Astrocyte of the cerebellum (primary cell): Measurements from ENCODE around the gene TMTC1.

Experiments used
- DNase-seq: peaks from one replicate; pipeline ENCODE4 v3.0.0-alpha.2; 2011; ENCODE audit warnings: low read depth
- H3K4me3 ChIP-seq: 2 replicates; pipeline ENCODE4 v1.5.1; 2011; ENCODE audit warnings: mild to moderate bottlenecking, low read depth, low read length, moderate library complexity
- in situ Hi-C: cut with HindIII; loops from 2 replicates; pipeline ENCODE4 v1.10.0; 2017; ENCODE audit warnings: low sequenced_read_pairs
- TF ChIP-seq, protein P1 (sequence below): IDR thresholded peaks from 2 replicates; pipeline ENCODE4 v1.5.1; 2012; ENCODE audit warnings: low read length, low read depth, moderate library complexity, mild to moderate bottlenecking; ENCODE audit errors: missing control alignments

Gene TMTC1

DNA sequence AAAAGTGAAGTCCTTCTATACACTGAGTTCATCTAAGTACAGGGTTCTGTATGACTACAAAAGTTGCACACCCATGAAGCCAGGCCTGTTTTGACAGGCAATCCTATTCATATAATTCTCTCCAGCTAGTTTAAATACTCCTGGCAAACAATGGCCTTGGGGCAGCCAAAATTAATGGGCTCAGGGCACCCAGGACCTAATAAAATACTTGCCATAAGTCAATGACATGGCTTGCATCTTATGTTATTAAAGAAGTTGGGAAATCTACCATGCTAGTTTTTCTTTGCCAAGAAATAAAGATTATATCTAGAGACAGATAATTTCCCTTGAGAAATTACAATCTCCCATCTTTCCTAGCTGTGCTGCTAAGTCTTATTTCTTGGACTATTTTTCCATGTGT is 11.1 kb upstream of the TMTC1 start:
- no peak for DNase-seq
- in situ Hi-C loops = no loop called here
- TF ChIP-seq, protein P1, sequence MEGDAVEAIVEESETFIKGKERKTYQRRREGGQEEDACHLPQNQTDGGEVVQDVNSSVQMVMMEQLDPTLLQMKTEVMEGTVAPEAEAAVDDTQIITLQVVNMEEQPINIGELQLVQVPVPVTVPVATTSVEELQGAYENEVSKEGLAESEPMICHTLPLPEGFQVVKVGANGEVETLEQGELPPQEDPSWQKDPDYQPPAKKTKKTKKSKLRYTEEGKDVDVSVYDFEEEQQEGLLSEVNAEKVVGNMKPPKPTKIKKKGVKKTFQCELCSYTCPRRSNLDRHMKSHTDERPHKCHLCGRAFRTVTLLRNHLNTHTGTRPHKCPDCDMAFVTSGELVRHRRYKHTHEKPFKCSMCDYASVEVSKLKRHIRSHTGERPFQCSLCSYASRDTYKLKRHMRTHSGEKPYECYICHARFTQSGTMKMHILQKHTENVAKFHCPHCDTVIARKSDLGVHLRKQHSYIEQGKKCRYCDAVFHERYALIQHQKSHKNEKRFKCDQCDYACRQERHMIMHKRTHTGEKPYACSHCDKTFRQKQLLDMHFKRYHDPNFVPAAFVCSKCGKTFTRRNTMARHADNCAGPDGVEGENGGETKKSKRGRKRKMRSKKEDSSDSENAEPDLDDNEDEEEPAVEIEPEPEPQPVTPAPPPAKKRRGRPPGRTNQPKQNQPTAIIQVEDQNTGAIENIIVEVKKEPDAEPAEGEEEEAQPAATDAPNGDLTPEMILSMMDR = no peak
- H3K4me3 ChIP-seq = no peak overlapping the region

DNA sequence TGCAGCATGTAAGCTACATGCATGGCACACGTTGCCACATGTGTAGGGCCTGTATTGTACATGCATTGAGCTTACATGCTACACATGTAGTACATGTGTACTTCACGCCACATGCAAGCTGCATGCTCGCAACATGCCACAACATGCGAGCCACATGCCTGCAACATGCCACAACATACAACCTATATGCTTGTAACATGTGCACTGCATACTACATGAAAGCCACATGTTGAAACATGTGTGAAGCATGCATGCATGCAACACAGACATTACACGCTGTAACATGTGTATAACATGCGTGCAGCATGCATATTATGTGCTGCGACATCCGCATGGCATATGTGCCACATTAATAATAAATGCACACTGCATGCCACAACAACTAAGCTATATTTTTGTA is 9.1 kb upstream of the TMTC1 start:
- in situ Hi-C loops = no loop called here
- H3K4me3 ChIP-seq = no peak overlapping the region
- TF ChIP-seq, protein P1 = no peak
- DNase-seq = no peak

DNA sequence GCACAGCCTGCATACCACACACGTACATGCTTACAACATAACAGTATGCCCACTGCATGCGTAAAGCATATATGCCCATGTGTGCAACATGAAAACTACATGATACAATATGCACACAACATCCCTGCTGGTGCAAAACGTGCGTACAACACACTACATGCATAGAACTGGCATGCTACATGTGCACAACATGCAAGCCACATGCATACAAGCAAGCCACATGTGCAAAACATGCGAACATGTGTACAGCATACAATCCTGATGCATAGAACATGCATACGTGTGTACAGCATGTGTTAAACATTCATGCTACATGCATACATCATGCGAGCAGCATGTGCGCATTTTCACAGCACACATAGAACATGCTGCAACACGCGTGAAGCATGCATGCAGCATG is 8.4 kb upstream of the TMTC1 start:
- no peak overlapping the region for H3K4me3 ChIP-seq
- in situ Hi-C loops = no loop called here
- TF ChIP-seq, protein P1 = no peak
- DNase-seq = no peak

DNA sequence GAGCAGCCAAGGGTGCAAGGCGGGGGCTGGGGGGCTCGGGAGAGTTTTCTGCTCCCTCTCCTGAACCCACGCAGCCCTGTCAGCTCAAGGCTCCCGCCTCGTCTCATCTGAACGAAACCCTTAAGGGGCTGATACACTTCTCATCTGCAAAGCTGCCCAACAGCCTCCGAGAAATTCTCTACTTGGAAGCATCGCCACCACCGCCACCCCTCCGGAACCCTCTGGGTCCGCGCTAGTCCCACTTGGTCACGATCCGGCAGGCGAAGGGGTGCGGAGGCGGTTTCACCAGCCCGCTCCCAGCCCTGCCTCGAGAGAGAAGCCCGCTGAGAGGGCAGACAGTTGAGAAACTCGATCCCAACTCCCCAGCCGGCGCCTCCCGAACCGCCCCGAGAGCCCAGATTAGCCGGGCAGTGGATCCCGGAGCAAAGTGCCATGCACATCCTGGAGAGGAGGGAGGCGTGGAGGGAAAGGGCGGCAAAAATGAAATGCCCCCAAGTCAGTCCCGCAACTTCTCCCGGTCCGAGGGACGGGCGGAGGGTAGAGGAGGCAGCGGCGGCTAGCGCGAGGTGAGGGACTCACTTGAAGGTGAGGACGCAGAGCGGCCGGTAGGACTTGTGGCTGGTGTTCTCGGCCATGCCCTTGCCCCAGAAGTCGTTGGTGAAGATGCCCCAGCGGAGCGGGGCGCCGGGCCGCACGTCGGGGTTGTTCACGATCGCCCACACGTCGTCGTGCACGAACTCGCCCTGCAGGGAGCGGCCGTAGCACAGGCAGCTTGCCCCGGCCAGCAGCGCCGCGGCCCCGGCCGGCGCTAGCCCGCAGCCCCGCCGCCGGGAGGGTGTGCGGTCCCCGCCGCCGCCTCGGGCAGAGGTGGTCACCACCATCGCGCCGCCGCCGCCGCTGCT is 620 bp downstream of the TMTC1 start:
- in situ Hi-C loops = no loop called here
- TF ChIP-seq, protein P1 = no peak
- no peak for DNase-seq
- H3K4me3 ChIP-seq = peak overlapping the region; percentile 85

DNA sequence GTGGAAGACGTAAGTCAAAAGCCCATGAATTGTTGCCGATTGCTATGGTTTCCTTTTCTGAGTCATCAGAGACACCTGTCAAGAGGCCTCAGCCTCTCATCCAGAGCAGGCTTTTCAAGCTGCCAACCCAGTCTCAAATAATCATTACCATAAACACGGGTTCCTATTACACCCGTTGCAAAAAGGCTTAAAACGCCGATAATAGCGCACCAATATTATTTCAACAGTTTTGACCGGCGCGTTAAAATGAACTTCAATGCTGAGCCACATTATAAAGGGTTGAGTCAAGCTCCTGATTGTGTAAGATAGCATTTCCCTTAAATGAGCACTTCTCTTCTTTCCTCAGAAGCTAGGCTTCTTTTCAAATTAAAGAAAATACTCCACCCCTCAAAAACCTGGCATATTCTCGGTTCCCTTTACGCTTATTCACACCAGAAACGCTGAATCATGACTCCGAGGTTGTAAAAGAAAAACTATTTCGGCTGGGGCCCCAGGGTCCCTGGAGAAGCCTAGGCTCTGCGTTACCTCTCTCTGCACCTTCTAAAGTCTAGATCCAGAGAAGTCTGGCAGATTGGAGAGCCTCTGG is 1.4 kb downstream of the TMTC1 start:
- TF ChIP-seq, protein P1 = no peak
- peak; percentile 48 for DNase-seq
- peak overlapping the region; percentile 85 for H3K4me3 ChIP-seq
- in situ Hi-C loops = no loop called here

DNA sequence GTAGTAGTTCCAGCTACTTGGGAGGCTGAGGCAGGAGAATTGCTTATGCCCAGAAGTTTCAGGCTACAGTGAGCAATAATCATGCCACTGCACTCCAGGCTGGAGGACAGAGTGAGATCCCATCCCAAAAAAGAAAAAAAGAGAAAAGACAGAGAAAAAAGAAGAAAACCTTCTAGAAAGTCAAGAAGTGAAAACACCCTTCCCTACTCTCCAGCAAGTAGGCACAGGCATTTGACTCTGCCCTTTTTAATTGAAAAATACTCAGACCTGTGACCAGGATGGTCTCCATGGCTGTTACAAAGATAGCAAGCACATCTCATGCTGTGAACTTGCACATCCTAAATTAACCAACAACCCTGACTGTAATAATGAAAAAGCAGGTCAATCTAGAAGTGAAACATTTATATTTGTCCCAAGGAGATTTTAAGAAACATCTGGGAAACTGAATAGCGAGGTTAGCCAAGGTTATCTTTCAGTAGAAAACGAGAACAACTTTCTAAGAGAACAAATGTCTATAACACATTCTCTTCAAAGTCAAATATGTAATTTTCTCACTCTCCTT is 2.0 kb downstream of the TMTC1 start:
- peak overlapping the region; percentile 85 for H3K4me3 ChIP-seq
- TF ChIP-seq, protein P1 = no peak
- DNase-seq = no peak
- in situ Hi-C loops = no loop called here
